CD4-positive, alpha-beta T cell treated with Interleukin-6 at 100 ng/mL for 8 hours (primary cell): ENCODE data around the gene DISC1.
"Not testable (repeated sequence)": the region's sequence is repeated elsewhere in the genome, so short reads cannot be mapped to it uniquely, and the experiment has no call there.

Source experiments
- DNase-seq: peaks from one replicate; pipeline ENCODE4 v3.0.0-alpha.2; 2020; ENCODE audit warnings: mixed read lengths, low spot score

Gene DISC1

GRCh38 chr1:231931846-231932454 lies 305.4 kb downstream of the DISC1 start:
- DNase-seq: peak; percentile 8

DNA sequence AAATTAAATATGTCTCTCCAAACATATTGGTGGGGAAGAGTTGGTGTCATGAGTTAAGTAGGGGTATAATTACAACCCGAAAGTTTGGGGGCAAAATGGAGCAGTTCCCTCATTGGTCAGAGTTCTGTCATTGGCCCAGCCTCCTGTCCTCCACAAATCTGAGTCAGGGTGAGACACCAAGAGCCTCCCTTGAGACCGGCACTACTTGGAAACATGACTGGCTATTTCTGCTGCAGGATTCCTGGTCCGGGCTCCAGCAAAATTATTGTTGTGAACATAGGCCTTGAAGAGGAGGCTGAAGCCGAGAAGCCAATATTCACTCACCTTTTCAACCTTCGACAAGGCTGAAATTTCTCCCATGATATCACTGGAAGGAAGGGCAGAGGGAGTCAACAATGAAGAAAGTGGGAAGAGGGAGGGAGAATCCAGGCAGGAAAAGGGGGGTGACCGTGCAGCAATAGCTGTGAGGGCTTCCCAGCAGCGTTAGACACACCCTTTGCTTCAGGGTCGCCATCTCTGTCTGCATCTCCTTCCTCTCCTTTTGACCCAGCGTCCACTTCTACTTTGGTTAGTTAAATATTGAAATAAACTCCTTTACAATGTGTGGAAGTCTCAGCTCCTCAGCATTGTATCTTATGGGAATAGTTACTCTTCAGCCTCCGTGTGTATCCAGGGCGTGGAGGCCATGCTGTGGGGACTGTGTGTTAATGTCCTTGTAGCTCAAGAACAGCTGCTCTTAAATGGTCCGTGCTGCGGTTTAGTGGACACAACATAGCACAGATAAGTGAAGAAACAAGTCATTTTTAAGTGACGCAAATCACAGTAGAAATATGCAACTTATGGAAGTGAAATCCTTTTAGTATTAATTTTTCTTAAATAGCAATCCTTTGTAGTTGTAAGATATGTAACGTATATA lies 307.4 kb downstream of the DISC1 start:
- DNase-seq: no peak

DNA sequence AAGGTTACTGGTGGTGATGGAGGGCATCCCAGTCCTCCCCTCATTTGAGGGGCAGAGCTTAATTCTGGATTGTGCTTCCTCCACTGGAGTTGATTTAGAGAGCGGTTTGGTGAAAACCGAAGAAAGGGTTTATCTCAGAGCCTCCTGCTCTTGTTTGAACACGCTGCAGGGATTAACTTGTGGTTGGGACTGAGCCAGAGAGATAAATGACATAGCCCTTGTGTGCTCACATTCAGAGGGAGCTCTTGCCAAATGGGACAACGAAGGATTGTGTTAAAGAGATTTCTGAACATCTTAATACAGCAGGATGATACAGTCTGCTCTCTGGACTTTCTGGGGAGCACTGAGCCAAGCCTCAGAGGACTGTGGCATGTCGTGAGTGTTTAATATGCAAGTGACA lies 308.2 kb downstream of the DISC1 start:
- no peak for DNase-seq

GRCh38 chr1:231935856-231936255 lies 309.3 kb downstream of the DISC1 start:
- DNase-seq: no peak

- no peak for DNase-seq
Observed at GRCh38 chr1:231936983-231937775, 310.6 kb downstream of the DISC1 start.

DNA sequence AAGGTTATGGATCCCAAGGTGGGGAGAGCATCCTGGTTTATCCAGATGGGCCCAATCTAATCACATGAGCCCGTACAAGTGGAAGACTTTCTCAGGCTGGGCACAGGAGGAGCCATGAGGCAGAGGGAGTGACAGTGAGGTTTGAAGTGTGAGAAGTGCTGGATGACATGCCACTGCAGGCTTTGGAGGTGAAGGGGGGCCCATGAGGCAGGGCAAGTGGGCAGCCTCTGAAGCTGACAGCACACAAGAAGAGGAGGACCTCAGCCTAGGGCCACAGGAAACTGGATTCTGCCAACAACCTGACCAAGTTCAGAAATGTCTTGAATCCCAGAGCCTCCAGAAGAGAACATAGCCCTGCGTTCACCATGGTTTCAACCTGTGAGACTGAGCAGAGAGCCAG lies 311.6 kb downstream of the DISC1 start:
- no peak for DNase-seq

GRCh38 chr1:231938711-231939110 lies 312.1 kb downstream of the DISC1 start:
- DNase-seq: no peak

DNA sequence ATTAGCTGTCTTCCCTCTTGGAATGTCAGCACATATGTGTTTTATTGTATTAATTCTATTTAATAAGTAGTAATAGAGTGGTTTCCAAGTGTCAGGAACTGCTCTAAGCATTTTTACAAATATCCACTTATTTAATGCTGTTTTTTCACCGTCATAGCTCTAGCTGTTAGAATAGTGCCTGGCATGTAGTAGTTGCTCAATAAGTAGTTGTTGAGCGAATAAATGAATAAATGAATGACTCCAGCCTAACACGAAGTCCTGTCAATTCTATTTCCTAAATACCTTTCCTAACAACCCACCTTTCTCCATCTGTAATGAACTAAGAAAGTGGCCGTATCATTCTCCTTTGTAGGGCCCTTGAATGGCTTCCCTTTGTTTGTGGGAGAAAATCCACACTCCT lies 312.5 kb downstream of the DISC1 start:
- no peak for DNase-seq

- no peak for DNase-seq
Observed at GRCh38 chr1:231940116-231940515, 313.5 kb downstream of the DISC1 start.

DNA sequence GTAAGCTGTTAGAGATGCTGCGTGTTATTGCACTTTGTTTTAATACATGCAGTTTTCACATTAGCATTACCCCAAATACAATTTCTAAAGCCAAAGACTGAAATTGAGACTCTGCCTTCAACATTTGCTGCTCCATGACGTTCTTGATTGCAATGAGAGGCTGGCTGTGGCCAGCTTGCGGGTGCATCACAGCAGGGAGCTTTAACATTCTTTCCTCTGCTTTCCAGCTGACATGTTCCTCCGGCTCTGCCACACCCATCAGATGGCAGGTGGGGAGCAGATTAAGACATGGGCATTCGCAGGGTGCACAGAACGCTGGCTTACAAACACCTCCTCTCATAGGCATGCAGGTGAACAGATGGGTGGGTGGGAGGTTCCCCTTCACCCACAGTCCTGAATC lies 314.1 kb downstream of the DISC1 start:
- DNase-seq: no peak

GRCh38 chr1:231943084-231943483 lies 316.5 kb downstream of the DISC1 start:
- no peak for DNase-seq

DNA sequence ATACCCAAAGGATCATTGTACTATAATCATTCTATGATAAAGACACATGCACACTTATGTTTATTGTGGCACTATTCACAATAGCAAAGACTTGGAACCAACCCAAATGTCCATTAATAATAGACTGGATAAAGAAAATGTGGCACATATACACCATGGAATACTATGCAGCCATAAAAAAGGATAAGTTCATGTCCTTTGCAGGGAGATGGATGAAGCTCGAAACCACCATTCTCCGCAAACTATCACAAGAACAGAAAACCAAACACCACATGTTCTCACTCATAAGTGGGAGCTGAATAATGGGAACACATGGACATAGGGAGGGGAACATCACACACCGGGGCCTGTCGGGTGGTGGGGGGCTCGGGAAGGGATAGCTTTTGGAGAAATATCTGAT lies 321.5 kb downstream of the DISC1 start:
- not testable (repeated sequence) for DNase-seq

DNA sequence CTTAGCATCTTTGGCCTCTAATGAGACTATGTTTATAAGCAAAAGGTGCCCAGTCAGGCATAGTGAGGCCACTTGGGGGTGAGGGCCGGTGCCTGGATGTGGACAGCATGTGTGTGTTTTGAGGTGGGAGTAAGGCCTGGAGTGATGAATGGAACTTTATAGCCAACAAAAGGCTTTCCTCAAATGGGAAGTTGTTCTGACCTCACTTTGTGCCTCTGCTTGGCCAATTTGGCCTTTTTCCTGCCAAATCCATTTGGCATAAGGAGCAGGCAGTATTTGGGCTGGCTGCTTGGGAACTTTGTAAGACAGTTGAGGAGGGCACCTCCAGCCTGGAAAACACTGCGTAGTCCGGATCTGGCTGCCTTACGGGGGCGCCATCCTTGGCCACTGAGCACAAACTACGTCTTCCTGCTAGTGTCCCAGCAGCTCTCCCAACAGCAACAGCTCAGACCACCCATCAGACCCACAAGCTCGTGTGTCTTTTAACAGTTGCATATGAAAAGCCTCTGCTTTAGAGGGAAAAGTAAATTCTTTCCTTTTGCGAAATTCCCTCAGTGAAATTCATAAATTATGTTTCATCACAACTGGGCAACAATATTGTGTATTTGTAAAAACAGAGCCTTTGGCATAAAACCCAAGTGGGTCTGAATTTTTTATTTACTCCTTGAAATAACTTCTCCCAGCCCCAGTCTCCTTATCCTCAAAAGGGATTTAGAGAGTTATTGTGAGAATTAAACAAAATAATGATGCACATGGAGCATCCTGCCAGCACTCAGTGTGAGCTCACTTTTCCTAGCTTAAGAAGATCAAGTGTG lies 322.9 kb downstream of the DISC1 start:
- DNase-seq: no peak

GRCh38 chr1:231950331-231951128 lies 323.9 kb downstream of the DISC1 start:
- DNase-seq: no peak

GRCh38 chr1:231951374-231951773 lies 324.8 kb downstream of the DISC1 start:
- no peak for DNase-seq

- DNase-seq: no peak
Observed at GRCh38 chr1:231952154-231952553, 325.6 kb downstream of the DISC1 start.

DNA sequence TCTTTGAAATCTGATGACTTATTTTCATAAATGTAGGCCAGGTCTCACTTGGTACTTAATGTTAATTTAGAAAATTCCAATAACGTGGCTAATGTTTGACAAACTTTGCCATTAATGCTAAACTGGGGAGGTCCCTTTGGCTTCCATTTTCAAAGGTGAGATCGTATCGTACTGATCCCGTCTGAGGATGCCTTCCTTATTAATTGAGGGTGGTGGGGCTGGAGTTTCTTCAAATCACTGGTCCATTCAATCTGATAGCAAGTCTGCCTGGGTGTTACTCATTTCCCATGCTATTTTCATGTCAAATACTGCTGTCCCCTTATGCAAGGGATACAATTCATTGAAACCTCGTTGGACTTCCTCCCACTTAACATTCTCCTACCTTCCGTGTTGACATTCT lies 327.1 kb downstream of the DISC1 start:
- no peak for DNase-seq

GRCh38 chr1:231954751-231955150 lies 328.2 kb downstream of the DISC1 start:
- DNase-seq: no peak

DNA sequence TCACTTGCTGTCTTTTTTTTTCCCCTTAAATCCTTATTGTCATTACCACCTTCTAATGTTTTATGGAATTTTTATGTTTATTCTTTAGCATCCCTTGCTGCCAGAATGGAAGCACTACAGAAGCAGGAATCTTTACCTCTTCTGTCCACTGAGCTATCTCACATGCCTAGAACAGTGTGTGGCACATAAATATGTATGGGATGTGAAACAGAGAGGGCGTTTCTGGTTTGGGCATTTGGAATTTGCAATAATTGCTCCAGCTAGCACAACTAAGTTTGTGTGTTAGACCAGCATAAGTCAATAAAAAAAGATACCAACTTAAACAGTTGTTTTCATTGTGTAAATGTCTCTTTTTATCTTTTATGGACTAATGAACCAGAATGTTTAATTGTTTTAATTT lies 330.8 kb downstream of the DISC1 start:
- no peak for DNase-seq

DNA sequence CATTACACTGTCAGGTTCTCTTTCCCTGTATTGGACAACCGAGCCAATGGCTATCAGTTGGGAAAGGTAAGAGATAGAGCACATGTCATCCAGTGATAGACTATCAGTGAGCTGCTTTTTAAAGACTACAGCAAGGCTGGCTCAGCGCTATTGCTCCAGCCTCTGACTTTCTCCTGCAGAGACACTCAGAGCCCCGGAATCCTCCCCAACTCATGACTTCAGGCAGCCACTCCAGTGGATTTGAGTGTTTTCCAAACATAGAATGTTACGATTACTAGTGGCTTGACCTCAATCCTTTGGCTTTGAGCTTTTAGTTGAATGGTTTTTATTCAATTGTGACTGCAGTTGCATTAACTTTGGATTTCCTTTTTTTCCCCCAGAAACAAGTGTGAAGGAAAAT lies 331.9 kb downstream of the DISC1 start:
- DNase-seq: no peak
